Activated CD8-positive, alpha-beta memory T cell treated with anti-CD3 and anti-CD28 coated beads, Interleukin-2, amount 50 U/mL, for 4 hours (primary cell): ENCODE results near the gene CHEK1.

ENCODE experiments used
- DNase-seq: peaks from one replicate; pipeline ENCODE4 v3.0.0-alpha.2; 2020

CHEK1 gene

GRCh38 chr11:125626288-125626950 lies 1.5 kb downstream of the CHEK1 start:
- no peak for DNase-seq

- no peak for DNase-seq
Measured at GRCh38 chr11:125627236-125627910, 2.4 kb downstream of the CHEK1 start.

- no peak for DNase-seq
Measured at GRCh38 chr11:125637840-125638239, 12.9 kb downstream of the CHEK1 start.

- DNase-seq: no peak
Measured at GRCh38 chr11:125638315-125638714, 13.4 kb downstream of the CHEK1 start.

DNA sequence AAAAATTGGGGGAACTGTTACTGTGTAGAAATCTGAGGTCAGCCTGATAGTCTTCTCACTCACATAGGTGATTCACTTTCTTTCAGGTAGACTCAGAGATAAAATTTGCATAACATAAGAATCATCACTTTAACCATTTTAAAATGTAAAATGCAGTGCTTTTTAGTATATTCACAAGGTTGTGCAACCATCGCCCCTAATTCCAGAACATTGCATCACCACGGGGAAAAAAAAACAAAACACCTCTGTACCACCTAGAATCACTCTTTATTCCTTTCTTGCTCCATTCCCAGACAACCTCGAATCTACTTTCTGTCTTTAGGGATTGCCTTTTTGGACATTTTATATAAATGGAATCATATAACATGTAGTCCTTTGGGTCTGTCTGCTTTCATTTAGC lies 20.9 kb downstream of the CHEK1 start:
- DNase-seq: no peak

DNA sequence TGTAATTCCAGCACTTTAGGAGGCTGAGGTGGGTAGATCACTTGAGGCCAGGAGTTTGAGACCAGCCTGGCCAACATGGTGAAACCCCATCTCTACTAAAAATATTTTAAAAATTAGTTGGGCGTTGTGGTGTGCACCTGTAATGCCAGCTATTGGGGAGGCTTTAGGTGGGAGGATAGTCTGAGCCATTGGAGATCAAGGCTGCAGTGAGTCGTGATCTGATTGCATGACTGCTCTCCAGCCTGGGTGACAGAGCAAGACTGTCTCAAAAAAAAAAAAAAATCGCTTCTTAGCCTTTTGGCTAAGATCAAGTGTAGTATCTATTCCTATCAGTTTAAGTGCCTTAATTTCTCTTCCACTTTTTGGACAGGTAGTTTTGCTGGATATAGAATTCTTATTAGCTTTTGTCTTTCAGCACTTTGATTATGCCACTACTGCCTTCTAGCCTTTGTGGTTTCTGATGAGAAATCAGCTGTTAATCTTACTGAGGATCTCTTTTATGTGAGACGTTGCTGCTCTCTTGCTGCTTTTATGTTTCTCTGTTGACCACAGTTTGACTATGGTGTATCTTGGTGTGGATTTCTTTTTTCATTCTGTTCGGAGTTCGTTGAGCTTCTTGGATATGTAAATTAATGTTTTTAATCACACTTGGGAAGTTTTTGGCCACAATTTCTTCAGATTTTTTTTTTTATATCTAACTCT lies 24.7 kb downstream of the CHEK1 start:
- DNase-seq: no peak

- DNase-seq: no peak
Measured at GRCh38 chr11:125662689-125663088, 37.7 kb downstream of the CHEK1 start.

DNA sequence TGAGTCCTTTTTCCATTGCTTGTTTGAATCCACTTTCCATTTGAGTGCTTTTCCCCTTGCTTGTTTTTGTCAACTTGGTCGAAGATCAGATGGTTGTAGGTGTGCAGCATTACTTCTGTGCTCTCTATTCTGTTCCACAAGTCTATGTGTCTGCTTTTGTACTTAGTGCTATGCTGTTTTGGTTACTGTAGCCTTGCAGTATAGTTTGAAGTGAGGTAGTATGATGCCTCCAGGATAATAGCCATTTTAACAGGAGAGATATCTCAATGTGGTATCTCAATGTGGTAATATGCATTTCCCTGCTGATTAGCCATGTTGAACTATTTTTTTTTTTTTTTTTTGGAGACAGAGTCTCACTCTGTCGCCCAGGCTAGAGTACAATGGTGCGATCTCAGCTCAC lies 38.9 kb downstream of the CHEK1 start:
- no peak for DNase-seq

- no peak for DNase-seq
Measured at GRCh38 chr11:125667151-125667550, 42.2 kb downstream of the CHEK1 start.

DNA sequence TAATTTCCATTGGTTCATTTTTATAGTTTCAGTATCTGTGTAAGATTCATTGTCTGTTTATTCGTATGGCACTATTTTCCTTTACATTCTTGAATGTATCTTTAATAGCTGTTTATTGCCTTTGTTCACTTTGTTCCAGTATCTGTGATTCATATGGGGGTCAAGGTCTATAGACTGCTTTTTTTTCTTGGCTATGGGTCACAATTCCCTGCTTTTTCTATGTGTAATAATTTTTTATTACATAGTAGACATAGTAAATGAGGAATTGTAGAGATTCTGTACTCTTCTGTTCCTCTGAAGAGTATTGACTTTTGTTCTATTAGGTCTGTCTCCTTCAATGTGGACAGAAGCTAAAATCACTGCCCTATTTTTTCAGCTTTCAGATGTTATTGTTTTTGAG lies 45.2 kb downstream of the CHEK1 start:
- no peak for DNase-seq

DNA sequence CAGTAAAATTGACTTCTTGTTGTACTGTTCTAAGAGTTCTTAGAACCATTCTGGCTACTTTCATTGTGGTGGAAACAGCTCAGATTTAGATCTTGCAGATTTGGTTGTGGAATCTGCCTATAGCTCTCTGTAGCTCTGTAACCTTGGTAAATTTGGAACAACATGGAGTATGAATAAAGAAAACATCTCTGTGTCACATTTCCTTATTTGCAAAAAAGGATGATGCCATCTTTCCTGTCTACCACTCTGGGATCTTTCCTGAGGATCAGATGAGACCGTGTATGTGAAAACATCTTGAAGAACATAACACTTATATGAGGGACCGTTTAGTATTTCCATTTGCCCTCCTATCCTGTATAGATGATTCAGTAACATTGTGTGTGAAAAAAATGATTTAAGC lies 46.6 kb downstream of the CHEK1 start:
- DNase-seq: no peak

DNA sequence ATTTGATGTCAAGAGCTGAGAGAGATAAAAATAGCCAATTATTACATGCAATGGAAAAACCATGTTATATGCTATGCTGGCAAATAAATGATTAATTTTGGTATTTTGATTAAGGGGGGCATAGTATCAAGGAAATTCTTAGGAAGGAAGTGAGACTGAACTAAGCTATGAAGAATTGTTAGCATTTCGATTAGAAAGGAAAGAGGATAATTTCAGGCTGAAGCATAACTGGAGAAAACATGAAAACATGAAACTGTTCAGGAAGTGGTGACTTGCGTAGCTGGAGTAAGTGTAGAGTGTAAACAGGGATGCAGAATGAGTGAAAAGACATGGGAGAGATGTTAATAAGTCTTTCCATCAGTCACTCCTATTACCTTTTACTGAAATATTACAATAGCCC lies 49.2 kb downstream of the CHEK1 start:
- DNase-seq: no peak

- DNase-seq: no peak
Measured at GRCh38 chr11:125675196-125675595, 50.2 kb downstream of the CHEK1 start.

- DNase-seq: no peak
Measured at GRCh38 chr11:125679397-125679796, 54.4 kb downstream of the CHEK1 start.

DNA sequence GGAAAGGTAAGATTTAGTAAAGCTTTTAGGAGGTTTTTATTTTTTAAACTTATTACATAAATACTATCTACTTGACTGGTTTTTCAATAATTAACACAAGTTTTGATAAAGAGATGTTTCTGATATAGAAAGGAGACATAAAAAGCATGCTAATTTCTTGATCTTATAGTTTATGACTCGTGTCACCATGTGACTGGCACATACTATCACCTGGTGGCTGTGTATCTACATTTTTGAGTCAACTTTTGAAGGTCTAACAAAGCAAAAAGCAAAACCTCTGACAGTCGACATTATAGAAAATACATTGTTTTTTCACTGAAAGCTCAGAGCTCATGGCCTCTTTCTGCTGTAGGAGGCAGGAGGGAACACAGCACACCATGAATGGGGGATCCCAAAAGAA lies 54.9 kb downstream of the CHEK1 start:
- no peak for DNase-seq

DNA sequence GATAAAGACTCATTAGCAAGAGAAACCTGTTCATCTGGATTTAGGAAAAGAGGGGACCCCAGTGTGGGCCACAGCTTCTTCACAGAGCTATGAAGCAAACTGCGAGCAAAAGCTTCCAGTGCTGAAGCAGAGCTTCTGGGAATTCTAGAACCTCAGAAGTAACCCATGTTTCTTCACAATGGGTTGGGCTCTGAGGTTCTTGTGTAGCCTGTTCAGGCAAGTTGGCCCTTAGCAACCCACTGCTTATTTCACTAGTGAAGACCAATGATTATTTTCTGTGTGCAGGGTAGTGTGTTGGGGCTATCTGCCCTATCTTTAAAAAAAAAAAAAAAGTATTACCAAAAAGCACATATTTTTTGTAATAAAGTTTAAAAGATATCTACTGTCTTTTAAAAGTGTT lies 55.8 kb downstream of the CHEK1 start, which contains the start of gene ACRV1:
TSS of gene ACRV1 (minus strand) at position 101 of the 400 bp plus-strand sequence. CDS start at position 34, 67 bp downstream.
- no peak for DNase-seq

DNA sequence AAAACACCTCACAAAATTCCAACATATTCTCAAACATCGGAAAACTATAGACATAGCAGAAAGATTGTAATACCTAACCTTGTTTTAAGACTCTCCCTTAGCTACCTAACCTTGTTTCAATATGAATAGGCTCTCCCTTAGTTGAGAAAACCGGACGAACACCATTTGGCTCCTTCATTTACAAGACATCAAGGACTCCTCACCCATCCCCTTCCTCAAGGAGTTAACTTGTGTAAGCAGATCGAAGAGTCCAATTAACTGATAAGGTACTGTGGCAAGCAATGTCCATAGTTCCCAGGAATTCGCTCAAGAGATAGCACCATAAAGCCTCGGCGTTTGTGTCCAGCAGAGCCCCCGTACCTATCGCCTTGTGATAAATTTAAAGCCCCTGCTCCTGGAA lies 60.3 kb downstream of the CHEK1 start:
- DNase-seq: no peak

DNA sequence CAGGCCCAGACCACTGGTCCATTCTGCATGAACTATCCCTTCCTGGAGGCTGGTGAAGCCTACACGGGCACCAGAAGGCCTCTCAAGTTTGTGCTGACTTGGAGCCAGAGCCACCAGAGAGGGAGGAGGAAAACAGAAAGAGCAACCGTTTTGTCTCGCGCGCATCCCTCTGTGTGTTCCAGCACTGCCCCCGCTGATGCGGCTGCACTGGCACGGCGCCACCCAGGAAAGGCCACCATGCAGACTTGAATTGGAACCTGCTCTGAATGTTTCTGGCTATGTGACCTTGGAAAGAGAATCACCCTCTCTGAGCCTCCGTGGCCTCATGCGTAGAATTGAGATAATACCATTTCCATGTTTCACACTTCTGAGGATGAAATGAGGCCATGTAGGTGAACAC lies 63.1 kb downstream of the CHEK1 start:
- no peak for DNase-seq

DNA sequence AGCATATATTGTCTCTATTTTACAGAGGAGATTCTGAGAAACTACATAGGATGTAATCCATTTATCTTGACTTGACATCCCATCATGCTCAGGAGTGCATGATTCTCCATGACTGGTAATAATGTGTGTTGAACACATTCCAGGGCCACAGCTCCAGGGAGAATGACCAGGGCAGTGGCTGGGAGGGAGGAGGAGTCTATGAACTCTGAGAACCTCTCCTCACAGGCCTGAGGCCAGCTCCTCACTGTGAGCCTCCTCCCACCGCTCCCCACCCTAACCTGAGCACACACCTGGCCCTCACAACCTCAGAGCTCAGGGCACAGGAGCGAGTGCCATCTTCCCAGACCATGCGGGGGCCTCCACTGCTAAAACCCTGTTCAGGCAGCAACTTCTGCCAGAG lies 63.7 kb downstream of the CHEK1 start:
- no peak for DNase-seq

DNA sequence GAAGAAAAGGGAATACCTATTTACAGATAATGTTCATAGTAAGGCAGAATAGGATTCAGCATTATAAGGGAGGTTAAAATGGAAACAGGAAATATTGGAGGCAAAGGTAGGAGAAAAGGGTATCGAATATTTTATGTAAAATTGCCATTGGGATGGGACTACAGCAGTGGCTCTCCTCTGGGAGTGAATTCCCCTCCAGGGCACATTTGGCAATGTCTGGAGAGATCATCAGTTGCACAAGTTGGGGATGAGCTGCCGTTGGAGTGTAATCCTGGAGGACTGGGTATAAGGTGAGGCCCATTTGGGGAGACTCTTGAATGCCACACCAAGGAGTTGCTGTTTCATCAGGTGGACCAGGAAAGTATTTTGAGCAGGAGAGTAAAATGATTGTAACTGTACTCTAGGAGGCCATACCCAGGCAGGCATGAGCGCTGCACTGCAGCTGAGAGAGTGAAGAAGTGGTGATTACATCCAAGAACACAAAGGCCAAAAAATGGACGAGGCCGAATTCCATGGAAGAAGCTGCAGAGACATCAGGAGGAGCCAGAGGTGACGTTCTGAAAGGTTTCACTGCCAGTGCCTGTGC lies 64.4 kb downstream of the CHEK1 start:
- no peak for DNase-seq

DNA sequence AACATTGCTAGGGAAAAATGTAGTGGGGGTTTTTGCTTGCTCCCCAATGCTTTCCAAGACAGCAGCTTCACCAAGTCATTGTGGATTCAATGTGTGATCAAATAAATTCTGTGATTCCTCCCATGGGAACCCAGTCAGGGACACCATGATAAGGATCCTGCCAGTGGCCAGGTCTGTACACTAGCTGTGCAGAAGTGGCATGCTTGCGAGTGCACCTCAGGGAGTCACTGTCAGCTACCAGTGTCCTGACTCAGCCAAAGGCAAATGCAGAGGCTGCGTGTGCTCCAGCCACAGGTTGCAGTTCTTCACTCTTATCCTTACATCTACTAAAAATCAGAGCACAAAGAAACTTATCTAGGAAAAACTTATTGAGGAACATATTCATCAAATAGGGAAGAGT lies 65.0 kb downstream of the CHEK1 start:
- DNase-seq: no peak

DNA sequence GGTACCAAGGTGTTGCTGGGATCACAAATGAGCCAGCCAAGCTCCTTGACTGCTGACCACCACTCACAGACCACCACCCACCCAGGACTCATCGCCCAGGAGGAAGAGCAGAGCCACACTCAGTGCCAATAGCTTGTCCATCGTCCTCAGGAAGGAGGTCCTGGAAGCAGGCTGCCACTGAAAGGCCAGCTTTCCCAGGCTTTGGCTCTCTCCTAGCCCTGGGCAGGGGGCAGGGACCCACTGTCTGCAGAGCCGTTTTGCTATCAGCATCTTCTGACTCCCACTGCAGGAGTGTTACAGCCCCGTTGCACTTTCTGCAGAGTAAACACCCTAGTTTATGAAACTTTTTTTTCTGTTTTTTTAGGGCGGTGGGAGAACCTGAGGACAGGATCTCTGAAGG lies 67.9 kb downstream of the CHEK1 start:
- DNase-seq: no peak

DNA sequence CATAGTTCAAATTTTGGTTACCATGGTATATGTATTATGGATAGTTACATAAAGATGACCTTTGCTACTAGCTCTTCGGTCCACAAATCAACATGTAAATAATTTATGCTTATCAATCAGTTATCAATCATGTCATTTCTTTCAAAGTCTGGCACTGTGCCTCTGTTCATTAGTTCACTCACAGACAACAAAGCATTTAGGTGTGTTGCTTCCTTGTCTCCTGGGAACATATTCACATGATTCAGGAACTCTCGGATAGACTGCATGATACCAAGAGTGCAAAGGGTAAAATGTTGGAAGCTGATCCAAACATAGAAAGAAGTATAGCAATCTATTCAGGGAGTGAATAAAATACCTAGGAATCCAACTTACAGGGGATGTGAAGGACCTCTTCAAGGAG lies 70.0 kb downstream of the CHEK1 start:
- no peak for DNase-seq
